HepG2 (cell line): ENCODE measurements around the gene BMERB1. TPM values are rescaled to one million over a fixed set of nuclear protein-coding genes. Genes with fewer than 3 reads are reported as not detected.

ENCODE experiments used
- ATAC-seq: fragments of 200-7000 bp; cut with Tn5 transposase; 3 replicates; pipeline ENCODE4 v1.9.1; 2020; ENCODE audit warnings: mild to moderate bottlenecking, moderate library complexity
- BruUV-seq: library from RNA; stranded (reverse); fragments of 400-500 nt; replicated peaks from 2 replicates; lab custom pipeline; 2021; lab: Mats Ljungman, UMichigan
- CTCF ChIA-PET: fragments of 300-600 bp; formaldehyde crosslinking; extraction: SDS; loops from one replicate; lab custom pipeline; 2021; ENCODE audit warnings: low total read pairs, inconsistent platforms, low intra/inter-chr PET ratio; lab: Yijun Ruan, JAX
- POLR2A ChIA-PET: fragments of 350-600 bp; sonication (Branson Sonifier 250); formaldehyde crosslinking; loops from one replicate; lab custom pipeline; 2020; ENCODE audit warnings: antibody characterized with exemption, inconsistent platforms; lab: Yijun Ruan, JAX
- DNase-seq: peaks from one replicate; pipeline ENCODE4 v3.0.0-alpha.2; 2015; ENCODE audit warnings: low spot score
- FAIRE-seq: peaks from 3 replicates; lab custom pipeline; 2011; peaks lifted over from hg19 to GRCh38; lab: Jason Lieb, UNC
- H2AFZ ChIP-seq: one replicate; pipeline ENCODE4 v1.6.1; 2011; ENCODE audit warnings: low read length, inconsistent platforms
- H3K27ac ChIP-seq: fragments of 300-600 bp; 3 replicates; pipeline ENCODE4 v1.8.0; 2011; ENCODE audit warnings: mixed run types, mild to moderate bottlenecking, mixed read lengths, low read length, inconsistent platforms; ENCODE audit not compliant: insufficient read depth; ENCODE audit errors: extremely low read length
- H3K27me3 ChIP-seq, 2 experiments: fragments of 200-600 bp in 1 of 2; 2 replicates in 1 of 2; 3 replicates in 1 of 2; pipeline versions ENCODE4 v1.6.0 to v1.8.0; 2011; ENCODE audit warnings: low read length in 2 of 2, mild to moderate bottlenecking in 2 of 2, moderate library complexity in 2 of 2, inconsistent platforms in 1 of 2; ENCODE audit not compliant: insufficient read depth in 2 of 2, control insufficient read depth in 1 of 2
- H3K36me3 ChIP-seq, 2 experiments: fragments of 200-600 bp in 1 of 2; replicated peaks in 1 of 2; 2 replicates in 1 of 2; 3 replicates in 1 of 2; pipeline versions ENCODE4 v1.5.1 to v1.8.0; 2011; ENCODE audit warnings: low read length in 2 of 2, inconsistent platforms in 1 of 2; ENCODE audit not compliant: insufficient read depth in 2 of 2, control insufficient read depth in 1 of 2
- H3K4me1 ChIP-seq: 2 replicates; pipeline ENCODE4 v1.5.1; 2012; ENCODE audit warnings: low read length, inconsistent platforms; ENCODE audit not compliant: insufficient read depth
- H3K4me2 ChIP-seq: 2 replicates; pipeline ENCODE4 v1.6.0; 2011; ENCODE audit warnings: low read depth, low read length, inconsistent platforms
- H3K4me3 ChIP-seq, 3 experiments: fragments of 200-600 bp in 1 of 3; sonication (generic), shearing (Covaris generic) in 1 of 3; replicated peaks in 1 of 3; 2 replicates each; pipeline ENCODE4 v1.5.1; 2011 to 2016; ENCODE audit warnings: low read length in 3 of 3, inconsistent platforms in 2 of 3, low read depth in 2 of 3, mild to moderate bottlenecking in 2 of 3, control low read depth in 1 of 3, mixed read lengths in 1 of 3; ENCODE audit not compliant: insufficient read depth in 1 of 3
- H3K79me2 ChIP-seq: one replicate; pipeline ENCODE4 v1.6.1; 2011; ENCODE audit warnings: low read length, inconsistent platforms; ENCODE audit not compliant: insufficient read depth
- H3K9ac ChIP-seq: 2 replicates; pipeline ENCODE4 v1.6.0; 2011; ENCODE audit warnings: mild to moderate bottlenecking, low read depth, low read length, inconsistent platforms; ENCODE audit not compliant: insufficient read depth
- H3K9me3 ChIP-seq: 2 replicates; pipeline ENCODE4 v1.5.1; 2012; ENCODE audit warnings: mild to moderate bottlenecking, low read length
- H4K20me1 ChIP-seq: 2 replicates; pipeline ENCODE4 v1.6.0; 2011; ENCODE audit warnings: inconsistent platforms, mild to moderate bottlenecking, low read length, moderate library complexity; ENCODE audit not compliant: insufficient read depth
- ATF7 ChIP-seq, 2 experiments: fragments of 450-650 bp in 1 of 2; sonication (generic) in 1 of 2; formaldehyde crosslinking in 1 of 2; IDR thresholded peaks; 2 replicates each; pipeline versions ENCODE4 v1.4.0 to v1.6.1; 2016 to 2020; ENCODE audit warnings: antibody characterized with exemption in 1 of 2, mild to moderate bottlenecking in 1 of 2, missing genetic modification reagents in 1 of 2
- ELF1 ChIP-seq: sonication (generic); formaldehyde crosslinking; IDR thresholded peaks from 2 replicates; pipeline ENCODE4 v1.4.0; 2020; ENCODE audit warnings: missing genetic modification reagents
- HCFC1 ChIP-seq: fragments of 150-350 bp; IDR thresholded peaks from 2 replicates; pipeline ENCODE4 v1.6.1; 2014; ENCODE audit warnings: low read depth, low read length
- HMGA1 ChIP-seq: sonication (generic); formaldehyde crosslinking; conservative IDR thresholded peaks from 2 replicates; pipeline ENCODE4 v1.4.0; 2020; ENCODE audit warnings: missing genetic modification reagents
- KDM2A ChIP-seq: sonication (generic); formaldehyde crosslinking; IDR thresholded peaks from 2 replicates; pipeline ENCODE4 v1.4.0; 2020; ENCODE audit warnings: low read depth, missing genetic modification reagents, borderline replicate concordance
- KLF16 ChIP-seq, 2 experiments: sonication (generic) in 1 of 2; formaldehyde crosslinking in 1 of 2; IDR thresholded peaks; 2 replicates each; pipeline versions ENCODE4 v1.6.1 to v1.8.0; 2016 to 2023; ENCODE audit warnings: missing genetic modification reagents in 2 of 2, missing compliant biosample characterization in 1 of 2
- PBX3 ChIP-seq: sonication (generic); formaldehyde crosslinking; IDR thresholded peaks from 2 replicates; pipeline ENCODE4 v1.8.1; 2023; ENCODE audit warnings: missing genetic modification reagents, inconsistent platforms, borderline replicate concordance
- SPEN ChIP-seq: sonication (generic); formaldehyde crosslinking; IDR thresholded peaks from 2 replicates; pipeline ENCODE4 v1.5.1; 2020; ENCODE audit warnings: low read depth, mild to moderate bottlenecking, missing genetic modification reagents
- ZBTB2 ChIP-seq: sonication (generic); formaldehyde crosslinking; IDR thresholded peaks from 2 replicates; pipeline ENCODE4 v1.8.0; 2022; ENCODE audit warnings: low read depth, missing genetic modification reagents
- ZFP36L1 ChIP-seq: sonication (generic); formaldehyde crosslinking; IDR thresholded peaks from 2 replicates; pipeline ENCODE4 v1.8.0; 2022; ENCODE audit warnings: mild to moderate bottlenecking, missing genetic modification reagents, moderate library complexity
- ZNF121 ChIP-seq: sonication (generic); formaldehyde crosslinking; IDR thresholded peaks from 2 replicates; pipeline ENCODE4 v1.5.0; 2020; ENCODE audit warnings: mild to moderate bottlenecking, missing genetic modification reagents
- ZNF446 ChIP-seq: sonication (generic); formaldehyde crosslinking; IDR thresholded peaks from 2 replicates; pipeline ENCODE4 v1.5.0; 2020; ENCODE audit warnings: mild to moderate bottlenecking, missing genetic modification reagents
- ZNF589 ChIP-seq: sonication (generic); formaldehyde crosslinking; conservative IDR thresholded peaks from 2 replicates; pipeline ENCODE4 v1.8.0; 2022; ENCODE audit warnings: mild to moderate bottlenecking, moderate library complexity, missing genetic modification reagents
- ZNF709 ChIP-seq: sonication (generic); formaldehyde crosslinking; IDR thresholded peaks from 2 replicates; pipeline ENCODE4 v1.5.0; 2020; ENCODE audit warnings: mild to moderate bottlenecking, missing genetic modification reagents
- ZSCAN30 ChIP-seq: sonication (generic); formaldehyde crosslinking; IDR thresholded peaks from 2 replicates; pipeline ENCODE4 v1.5.0; 2020; ENCODE audit warnings: mild to moderate bottlenecking, missing genetic modification reagents
- WGBS: methylation state at CpG from one replicate; pipeline ENCODE4 v1.1.6; 2017; ENCODE audit warnings: low lambda C conversion rate; 5-methylcytosine and 5-hydroxymethylcytosine counted together
- in situ Hi-C: cut with HindIII; loops from 2 replicates; pipeline ENCODE4 v1.10.0; 2017; ENCODE audit warnings: low pct_unique_long_range_greater_than_20kb; ENCODE audit not compliant: extremely low pct_ligation_motif_present
- intact Hi-C: fragments of 100-400 bp; cut with micrococcal nuclease; formaldehyde crosslinking; loops from one replicate; pipeline ENCODE4 v1.10.0; 2022; ENCODE audit not compliant: unreplicated experiment
- polyA plus RNA-seq, 8 experiments: library from polyadenylated mRNA; depleted of rRNA in 3 of 8; stranded (reverse) in 7 of 8; unstranded in 1 of 8; fragments of >200 nt; fragmentation: Illumina TruSeq in 4 of 8; extraction: Trizol in 4 of 8; gene quantifications; 2 replicates each; pipeline versions ENCODE4 v1.2.1 to v1.2.3, GENCODE V29; 2011 to 2016; ENCODE audit warnings: low read depth in 4 of 8, missing spikeins in 1 of 8, mixed read lengths in 1 of 8; ENCODE audit not compliant: insufficient read depth in 1 of 8
- total RNA-seq, 5 experiments: library from RNA; depleted of rRNA; stranded (reverse); fragments of >200 nt; fragmentation: Illumina TruSeq; extraction: Trizol; gene quantifications; 2 replicates each; pipeline ENCODE4 v1.2.3, GENCODE V29; 2016; ENCODE audit warnings: low read depth in 1 of 5
- TF ChIP-seq, protein P1 (sequence below): IDR thresholded peaks from 2 replicates; pipeline ENCODE4 v1.6.1; 2016; ENCODE audit warnings: low read depth, control low read depth
- TF ChIP-seq, protein P2 (sequence below): sonication (generic); formaldehyde crosslinking; IDR thresholded peaks from 2 replicates; pipeline ENCODE4 v1.8.1; 2023; ENCODE audit warnings: mild to moderate bottlenecking, missing genetic modification reagents
- TF ChIP-seq, protein P3 (sequence below), 2 experiments: fragments of 450-650 bp in 1 of 2; sonication (generic) in 1 of 2; formaldehyde crosslinking; IDR thresholded peaks; 2 replicates each; pipeline versions ENCODE4 v1.5.0 to v1.8.0; 2020 to 2022; ENCODE audit warnings: mild to moderate bottlenecking in 1 of 2, missing genetic modification reagents in 1 of 2

The BMERB1 gene
- total and polyA plus RNA-seq, 2 of the 13 experiments (the other 11 are each of a cell fraction or from before 2014, with no cell fraction given): 1.4 TPM

DNA sequence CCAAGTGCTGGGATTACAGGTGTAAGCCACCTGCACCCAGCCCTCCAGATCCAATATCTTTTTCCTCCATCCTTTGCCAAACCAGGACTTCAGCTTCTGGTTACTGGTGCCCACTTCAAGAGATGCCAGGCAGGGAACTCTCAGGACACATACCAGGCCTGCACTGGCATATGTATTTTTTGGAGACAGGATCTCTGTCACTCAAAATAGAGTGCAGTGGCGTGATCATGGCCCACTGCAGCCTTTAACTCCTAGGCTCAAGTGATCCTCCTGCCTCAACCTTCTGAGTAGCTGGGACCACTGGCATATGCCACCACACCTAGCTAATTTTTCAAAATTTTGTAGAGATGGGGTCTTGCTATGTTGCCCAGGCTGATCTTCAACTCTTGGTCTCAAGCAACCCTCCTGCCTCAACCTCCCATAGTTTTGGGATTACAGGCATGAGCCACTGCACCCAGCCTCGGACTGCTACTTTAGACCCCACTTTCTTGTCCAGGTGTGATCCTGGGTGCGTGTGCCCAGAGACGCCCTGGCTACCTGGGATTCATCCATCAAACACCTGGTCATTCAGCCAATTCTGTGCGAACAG lies 55.8 kb downstream of the BMERB1 start:
- Histone ChIP-seq H3K9ac (no peak overlapping the region), H3K27ac (no peak overlapping the region), H3K4me2 (no peak overlapping the region), H2AFZ (no peak overlapping the region), H3K79me2 (no peaks in the 10 kb centered on the region), H3K27me3 (no peaks in the 10 kb centered on the region), H3K4me1 (peaks cover 25% of the 10 kb centered on the region), H3K4me3 (no peak overlapping the region), H4K20me1 (no peaks in the 10 kb centered on the region), H3K36me3 (no peaks in the 10 kb centered on the region), H3K9me3 (no peaks in the 10 kb centered on the region)
- ATAC-seq (no peak), DNase-seq (no peak), FAIRE-seq (no peak)
- POLR2A ChIA-PET: interaction anchor here (0.6 to 1.3 kb wide), 6 partner anchors 9 to 152 kb away, joined by 3 to 8 read pairs (median 4); partner anchors contain the start of gene MARF1
- BruUV-seq: no TSS peak
- 94% methylated on average over 5 of the region's 5 CpGs for WGBS
- CTCF ChIA-PET: no interaction called here
- in situ Hi-C loops (no loop called here), intact Hi-C loops (no loop called here)
- TF ChIP-seq, protein P1, sequence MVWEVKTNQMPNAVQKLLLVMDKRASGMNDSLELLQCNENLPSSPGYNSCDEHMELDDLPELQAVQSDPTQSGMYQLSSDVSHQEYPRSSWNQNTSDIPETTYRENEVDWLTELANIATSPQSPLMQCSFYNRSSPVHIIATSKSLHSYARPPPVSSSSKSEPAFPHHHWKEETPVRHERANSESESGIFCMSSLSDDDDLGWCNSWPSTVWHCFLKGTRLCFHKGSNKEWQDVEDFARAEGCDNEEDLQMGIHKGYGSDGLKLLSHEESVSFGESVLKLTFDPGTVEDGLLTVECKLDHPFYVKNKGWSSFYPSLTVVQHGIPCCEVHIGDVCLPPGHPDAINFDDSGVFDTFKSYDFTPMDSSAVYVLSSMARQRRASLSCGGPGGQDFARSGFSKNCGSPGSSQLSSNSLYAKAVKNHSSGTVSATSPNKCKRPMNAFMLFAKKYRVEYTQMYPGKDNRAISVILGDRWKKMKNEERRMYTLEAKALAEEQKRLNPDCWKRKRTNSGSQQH (CRISPR knock-in tag): 0 out of 2 replicates have a peak, but pooled peaks have one; percentile 24
- no peak for TF ChIP-seq PBX3 (CRISPR knock-in tag)
- no peak for TF ChIP-seq HMGA1 (CRISPR knock-in tag)
- no peak for TF ChIP-seq HCFC1
- no peak for TF ChIP-seq ELF1
- 0 out of 2 replicates have a peak, but pooled peaks have one; percentile 21 for TF ChIP-seq SPEN (CRISPR knock-in tag)
- TF ChIP-seq ZBTB2 (CRISPR knock-in tag): no peak
- peak; percentile 27; the same call in 1 of the 2 replicates for TF ChIP-seq ZNF589 (CRISPR knock-in tag)
- no peak for TF ChIP-seq ZNF709 (CRISPR knock-in tag)
- TF ChIP-seq KLF16 (CRISPR knock-in tag; IDR thresholded peaks at IDR 0.05): no peak
- TF ChIP-seq ZNF121 (CRISPR knock-in tag): peak; percentile 93
- TF ChIP-seq KDM2A (CRISPR knock-in tag): no peak; the same call in 1 of the 2 replicates
- TF ChIP-seq, protein P2, sequence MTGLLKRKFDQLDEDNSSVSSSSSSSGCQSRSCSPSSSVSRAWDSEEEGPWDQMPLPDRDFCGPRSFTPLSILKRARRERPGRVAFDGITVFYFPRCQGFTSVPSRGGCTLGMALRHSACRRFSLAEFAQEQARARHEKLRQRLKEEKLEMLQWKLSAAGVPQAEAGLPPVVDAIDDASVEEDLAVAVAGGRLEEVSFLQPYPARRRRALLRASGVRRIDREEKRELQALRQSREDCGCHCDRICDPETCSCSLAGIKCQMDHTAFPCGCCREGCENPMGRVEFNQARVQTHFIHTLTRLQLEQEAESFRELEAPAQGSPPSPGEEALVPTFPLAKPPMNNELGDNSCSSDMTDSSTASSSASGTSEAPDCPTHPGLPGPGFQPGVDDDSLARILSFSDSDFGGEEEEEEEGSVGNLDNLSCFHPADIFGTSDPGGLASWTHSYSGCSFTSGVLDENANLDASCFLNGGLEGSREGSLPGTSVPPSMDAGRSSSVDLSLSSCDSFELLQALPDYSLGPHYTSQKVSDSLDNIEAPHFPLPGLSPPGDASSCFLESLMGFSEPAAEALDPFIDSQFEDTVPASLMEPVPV (CRISPR knock-in tag): no peak
- TF ChIP-seq ATF7 (IDR thresholded peaks at IDR 0.05): no peak
- TF ChIP-seq ATF7 (CRISPR knock-in tag; IDR thresholded peaks at IDR 0.05): no peak
- no peak for TF ChIP-seq ZFP36L1 (CRISPR knock-in tag)
- TF ChIP-seq ZSCAN30 (CRISPR knock-in tag): no peak
- TF ChIP-seq, protein P3, sequence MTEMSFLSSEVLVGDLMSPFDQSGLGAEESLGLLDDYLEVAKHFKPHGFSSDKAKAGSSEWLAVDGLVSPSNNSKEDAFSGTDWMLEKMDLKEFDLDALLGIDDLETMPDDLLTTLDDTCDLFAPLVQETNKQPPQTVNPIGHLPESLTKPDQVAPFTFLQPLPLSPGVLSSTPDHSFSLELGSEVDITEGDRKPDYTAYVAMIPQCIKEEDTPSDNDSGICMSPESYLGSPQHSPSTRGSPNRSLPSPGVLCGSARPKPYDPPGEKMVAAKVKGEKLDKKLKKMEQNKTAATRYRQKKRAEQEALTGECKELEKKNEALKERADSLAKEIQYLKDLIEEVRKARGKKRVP (CRISPR knock-in tag; IDR thresholded peaks at IDR 0.05): no peak
- no peak for TF ChIP-seq ZNF446 (CRISPR knock-in tag)
